ENCODE data around the gene PRKRA.
"Not testable (repeated sequence)": the region's sequence is repeated elsewhere in the genome, so short reads cannot be mapped to it uniquely, and the experiment has no call there.

The PRKRA gene

GRCh38 chr2:178413472-178414265 is 37.3 kb downstream of the PRKRA start:
- DNase-seq (ENCODE audit: low read depth): peak; percentile 48

GRCh38 chr2:178412453-178412852 is 38.5 kb downstream of the PRKRA start:
- not testable (repeated sequence) for DNase-seq (ENCODE audit: low read depth)

GRCh38 chr2:178412047-178412446 is 38.9 kb downstream of the PRKRA start:
- DNase-seq (ENCODE audit: low read depth): no peak

- DNase-seq (ENCODE audit: low read depth): no peak
Measured at GRCh38 chr2:178409261-178409660, 41.7 kb downstream of the PRKRA start.

- peak; percentile 76 for DNase-seq (ENCODE audit: low read depth)
Measured at GRCh38 chr2:178404368-178404767, 46.6 kb downstream of the PRKRA start.

- no peak for DNase-seq (ENCODE audit: low read depth)
Measured at GRCh38 chr2:178403671-178404306, 47.2 kb downstream of the PRKRA start.

GRCh38 chr2:178401994-178402437 is 49.0 kb downstream of the PRKRA start:
- DNase-seq (ENCODE audit: low read depth): no peak

GRCh38 chr2:178397002-178397605 is 53.9 kb downstream of the PRKRA start:
- DNase-seq (ENCODE audit: low read depth): peak; percentile 49

GRCh38 chr2:178395941-178396570 is 54.9 kb downstream of the PRKRA start:
- DNase-seq (ENCODE audit: low read depth): no peak

GRCh38 chr2:178395295-178395694 is 55.7 kb downstream of the PRKRA start:
- no peak for DNase-seq (ENCODE audit: low read depth)

GRCh38 chr2:178394859-178395258 is 56.1 kb downstream of the PRKRA start:
- no peak for DNase-seq (ENCODE audit: low read depth)

GRCh38 chr2:178392215-178392614 is 58.8 kb downstream of the PRKRA start:
- peak; percentile 31 for DNase-seq (ENCODE audit: low read depth)

- no peak for DNase-seq (ENCODE audit: low read depth)
Measured at GRCh38 chr2:178391701-178392100, 59.3 kb downstream of the PRKRA start.

- no peak for DNase-seq (ENCODE audit: low read depth)
Measured at GRCh38 chr2:178388287-178388686, 62.7 kb downstream of the PRKRA start.

- DNase-seq (ENCODE audit: low read depth): peak; percentile 9
Measured at GRCh38 chr2:178386986-178387597, 63.9 kb downstream of the PRKRA start.

- DNase-seq (ENCODE audit: low read depth): no peak
Measured at GRCh38 chr2:178385595-178386148, 65.3 kb downstream of the PRKRA start.

- DNase-seq (ENCODE audit: low read depth): no peak
Measured at GRCh38 chr2:178383718-178384117, 67.3 kb downstream of the PRKRA start.
